Measurements from ENCODE around the gene TBL1X. TPM values are rescaled to one million over a fixed set of nuclear protein-coding genes. Genes with fewer than 3 reads are reported as not detected.

Gene TBL1X
- total RNA-seq, 2 donors from 2014 or later = 16.3 to 18.9 TPM

DNA sequence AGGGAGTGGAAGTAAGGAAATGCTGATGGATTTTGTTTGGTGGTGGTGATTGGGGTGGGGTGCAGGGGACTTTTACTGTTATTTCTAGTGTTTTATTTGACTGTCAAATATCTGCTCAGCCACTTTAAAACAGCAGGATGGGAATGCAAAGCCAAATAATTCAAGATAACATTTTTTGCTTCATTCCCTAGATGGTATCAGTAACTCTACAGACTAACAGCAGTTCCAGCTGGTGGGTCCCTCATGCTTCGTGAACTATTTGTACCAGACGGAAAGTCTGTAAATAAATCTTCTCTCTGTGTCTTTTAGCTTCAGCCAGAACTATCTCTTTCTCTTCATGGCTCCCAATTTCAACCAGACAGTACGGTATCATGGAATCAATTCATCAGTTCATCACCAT lies 273.3 kb downstream of the TBL1X start:
- H3K4me1 ChIP-seq = no peaks in the 10 kb centered on the region
- TF ChIP-seq, protein P1, sequence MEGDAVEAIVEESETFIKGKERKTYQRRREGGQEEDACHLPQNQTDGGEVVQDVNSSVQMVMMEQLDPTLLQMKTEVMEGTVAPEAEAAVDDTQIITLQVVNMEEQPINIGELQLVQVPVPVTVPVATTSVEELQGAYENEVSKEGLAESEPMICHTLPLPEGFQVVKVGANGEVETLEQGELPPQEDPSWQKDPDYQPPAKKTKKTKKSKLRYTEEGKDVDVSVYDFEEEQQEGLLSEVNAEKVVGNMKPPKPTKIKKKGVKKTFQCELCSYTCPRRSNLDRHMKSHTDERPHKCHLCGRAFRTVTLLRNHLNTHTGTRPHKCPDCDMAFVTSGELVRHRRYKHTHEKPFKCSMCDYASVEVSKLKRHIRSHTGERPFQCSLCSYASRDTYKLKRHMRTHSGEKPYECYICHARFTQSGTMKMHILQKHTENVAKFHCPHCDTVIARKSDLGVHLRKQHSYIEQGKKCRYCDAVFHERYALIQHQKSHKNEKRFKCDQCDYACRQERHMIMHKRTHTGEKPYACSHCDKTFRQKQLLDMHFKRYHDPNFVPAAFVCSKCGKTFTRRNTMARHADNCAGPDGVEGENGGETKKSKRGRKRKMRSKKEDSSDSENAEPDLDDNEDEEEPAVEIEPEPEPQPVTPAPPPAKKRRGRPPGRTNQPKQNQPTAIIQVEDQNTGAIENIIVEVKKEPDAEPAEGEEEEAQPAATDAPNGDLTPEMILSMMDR (IDR thresholded peaks at IDR 0.05) = no peak
- no peak overlapping the region for H3K27ac ChIP-seq
- intact Hi-C loops (cut with DNase I) = no loop called here
- DNase-seq = no peak
- H3K36me3 ChIP-seq = no peaks in the 10 kb centered on the region
- no peak overlapping the region for H3K9ac ChIP-seq (ENCODE audit: low read depth in 2 of 2, low read length in 2 of 2)
- no peak overlapping the region for H3K4me3 ChIP-seq
- H3K9me3 ChIP-seq = no peaks in the 10 kb centered on the region
- H3K27me3 ChIP-seq = no peaks in the 10 kb centered on the region

DNA sequence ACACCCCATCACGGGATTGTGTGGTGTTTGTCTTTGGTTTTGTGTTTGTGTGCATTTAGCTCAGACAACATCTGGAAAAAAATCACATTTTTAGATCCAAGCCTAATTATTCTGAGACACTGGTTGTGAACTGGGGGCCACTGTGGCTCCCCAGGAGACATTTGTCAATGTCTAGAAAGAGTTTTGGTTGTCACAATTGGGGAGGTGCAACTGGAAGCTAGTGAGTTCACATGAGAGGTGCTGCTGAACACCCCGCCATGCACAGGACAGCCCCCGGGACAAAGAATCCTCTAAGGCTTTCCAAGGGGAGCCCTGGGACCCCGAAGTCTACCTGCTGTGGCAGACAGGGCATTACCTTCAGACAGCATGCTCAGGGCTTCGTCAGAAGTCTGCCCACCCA lies 274.3 kb downstream of the TBL1X start:
- Histone ChIP-seq H3K4me1 (no peaks in the 10 kb centered on the region), H3K4me3 (no peak overlapping the region), H3K27me3 (no peaks in the 10 kb centered on the region), H3K9me3 (no peaks in the 10 kb centered on the region), H3K27ac (no peak overlapping the region), H3K36me3 (no peaks in the 10 kb centered on the region), H3K9ac (ENCODE audit: low read depth in 2 of 2, low read length in 2 of 2) (no peak overlapping the region)
- intact Hi-C loops (cut with DNase I) = no loop called here
- TF ChIP-seq, protein P1 (IDR thresholded peaks at IDR 0.05) = no peak
- no peak for DNase-seq

DNA sequence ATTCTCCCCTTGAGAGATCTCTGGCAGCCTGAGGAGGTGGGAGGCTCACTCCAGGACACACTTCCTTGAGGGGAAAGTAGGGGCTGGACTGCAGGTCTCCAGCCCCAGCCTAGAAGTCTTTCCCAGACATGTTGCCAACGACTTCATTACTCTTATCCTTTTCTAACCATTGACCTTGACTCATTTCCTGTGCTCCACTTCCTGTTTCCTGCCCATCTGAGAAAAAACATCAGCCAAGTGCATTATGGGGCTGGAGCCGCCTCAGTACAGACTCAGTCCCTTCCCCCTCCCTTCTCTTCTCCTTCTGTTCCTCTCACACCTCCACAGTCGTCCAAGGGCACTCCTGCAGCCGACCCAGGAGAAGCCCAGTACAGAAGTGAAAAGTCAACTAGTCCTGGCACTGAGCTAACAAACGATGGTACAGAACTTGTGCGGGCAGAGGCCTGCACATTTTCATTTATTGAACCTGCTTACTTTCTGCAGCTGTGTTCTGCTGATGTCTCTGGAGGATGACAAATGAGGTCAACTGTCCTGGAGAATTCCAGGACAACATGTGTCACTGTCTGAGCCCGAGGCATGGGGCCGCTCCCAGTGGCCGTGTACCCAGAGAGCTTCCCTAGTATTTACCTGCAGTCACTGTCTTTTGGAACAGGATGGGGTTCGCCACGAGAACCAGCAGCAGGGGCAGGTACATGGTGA lies 280.7 kb downstream of the TBL1X start:
- H3K4me3 ChIP-seq = no peak overlapping the region
- DNase-seq = no peak
- no peaks in the 10 kb centered on the region for H3K9me3 ChIP-seq
- intact Hi-C loops (cut with DNase I) = no loop called here
- no peaks in the 10 kb centered on the region for H3K27me3 ChIP-seq
- TF ChIP-seq, protein P1 (IDR thresholded peaks at IDR 0.05) = no peak
- no peaks in the 10 kb centered on the region for H3K4me1 ChIP-seq
- no peaks in the 10 kb centered on the region for H3K36me3 ChIP-seq
- no peak overlapping the region for H3K9ac ChIP-seq (ENCODE audit: low read depth in 2 of 2, low read length in 2 of 2)
- no peak overlapping the region for H3K27ac ChIP-seq

DNA sequence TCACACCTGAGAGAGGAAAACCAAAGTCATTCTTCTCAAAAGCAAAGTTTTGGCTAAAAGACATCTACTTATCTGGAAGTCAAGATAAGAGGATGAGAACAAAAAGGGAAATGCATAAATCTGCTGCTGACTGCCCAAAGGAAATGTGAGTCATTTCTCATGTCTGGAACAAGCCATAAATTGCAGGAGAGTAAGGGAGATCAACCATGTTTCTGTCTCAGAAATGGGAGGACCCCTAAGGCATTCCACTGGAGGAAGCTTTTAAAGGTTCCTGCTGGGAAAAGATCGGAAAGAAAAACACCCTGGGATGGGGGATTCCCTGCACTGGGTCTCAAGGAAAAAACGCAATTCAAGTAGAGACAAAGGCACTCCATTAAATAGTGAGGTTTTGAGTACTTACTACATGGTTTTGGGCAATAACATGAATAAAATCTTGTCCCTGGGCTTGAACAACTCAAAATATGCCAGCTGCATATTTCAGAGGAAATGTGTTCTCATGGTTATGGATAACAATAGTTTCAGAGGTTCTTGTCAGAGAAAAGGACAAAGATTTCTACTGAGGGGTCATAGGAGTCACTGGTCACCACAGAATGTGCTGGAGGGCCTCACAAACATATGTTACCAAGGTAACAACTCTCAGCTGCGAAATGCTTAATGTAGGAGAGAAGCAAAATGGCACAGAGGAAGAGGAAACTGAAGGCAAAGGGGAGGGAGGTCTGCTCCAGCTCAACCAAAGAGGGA lies 281.5 kb downstream of the TBL1X start:
- no peak overlapping the region for H3K27ac ChIP-seq
- H3K36me3 ChIP-seq = no peaks in the 10 kb centered on the region
- TF ChIP-seq, protein P1 (IDR thresholded peaks at IDR 0.05) = no peak
- no peaks in the 10 kb centered on the region for H3K27me3 ChIP-seq
- H3K4me1 ChIP-seq = no peaks in the 10 kb centered on the region
- H3K4me3 ChIP-seq = no peak overlapping the region
- intact Hi-C loops (cut with DNase I) = no loop called here
- DNase-seq = no peak
- no peak overlapping the region for H3K9ac ChIP-seq (ENCODE audit: low read depth in 2 of 2, low read length in 2 of 2)
- H3K9me3 ChIP-seq = no peaks in the 10 kb centered on the region

DNA sequence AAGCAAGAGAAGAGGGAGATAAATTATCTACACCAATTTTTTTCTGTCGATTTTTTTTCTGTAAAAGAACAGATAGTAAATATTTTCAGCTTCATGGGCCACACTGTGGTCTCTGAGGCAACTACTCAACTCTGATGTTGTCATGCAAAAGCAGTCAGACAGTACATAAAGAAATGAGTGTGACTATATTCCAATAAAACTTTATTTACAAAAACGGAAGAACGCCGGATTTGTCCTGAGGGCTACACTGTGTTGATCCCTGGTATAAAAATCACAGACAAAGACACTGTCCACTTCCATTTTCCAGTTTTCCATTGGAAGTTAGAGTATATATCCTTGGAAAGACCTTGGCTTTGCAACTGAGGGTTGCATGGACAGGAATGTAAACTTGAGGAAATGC lies 282.8 kb downstream of the TBL1X start:
- intact Hi-C loops (cut with DNase I) = no loop called here
- no peaks in the 10 kb centered on the region for H3K36me3 ChIP-seq
- TF ChIP-seq, protein P1 (IDR thresholded peaks at IDR 0.05) = no peak
- H3K9ac ChIP-seq (ENCODE audit: low read depth in 2 of 2, low read length in 2 of 2) = no peak overlapping the region
- no peak for DNase-seq
- no peak overlapping the region for H3K27ac ChIP-seq
- no peaks in the 10 kb centered on the region for H3K9me3 ChIP-seq
- no peaks in the 10 kb centered on the region for H3K27me3 ChIP-seq
- no peak overlapping the region for H3K4me3 ChIP-seq
- no peaks in the 10 kb centered on the region for H3K4me1 ChIP-seq

Data from colonic mucosa (tissue), 4 donors.